GM23248 (cell line): ENCODE data around the gene GRB10. TPM values are rescaled to one million over a fixed set of nuclear protein-coding genes. Genes with fewer than 3 reads are reported as not detected.

Experiments used
- DNase-seq: peaks from one replicate; pipeline ENCODE4 v3.0.0-alpha.2; 2015
- H2AFZ ChIP-seq: fragments of 200-600 bp; sonication (generic); 2 replicates; pipeline ENCODE4 v1.6.1; 2016; ENCODE audit warnings: antibody characterized with exemption
- H3F3A ChIP-seq: fragments of 200-600 bp; sonication (generic); 2 replicates; pipeline ENCODE4 v1.6.1; 2016; ENCODE audit warnings: mild to moderate bottlenecking, antibody characterized with exemption, mixed run types; ENCODE audit not compliant: insufficient read depth
- H3K27ac ChIP-seq: fragments of 200-600 bp; sonication (generic); 2 replicates; pipeline ENCODE4 v1.5.1; 2016; ENCODE audit warnings: mild to moderate bottlenecking
- H3K27me3 ChIP-seq: fragments of 200-600 bp; sonication (generic); replicated peaks from 2 replicates; pipeline ENCODE4 v1.6.1; 2016; ENCODE audit warnings: mild to moderate bottlenecking; ENCODE audit not compliant: insufficient read depth
- H3K36me3 ChIP-seq: fragments of 200-600 bp; sonication (generic); 2 replicates; pipeline ENCODE4 v1.6.1; 2016; ENCODE audit warnings: low read depth, mild to moderate bottlenecking
- H3K4me1 ChIP-seq: fragments of 200-600 bp; sonication (generic); 2 replicates; pipeline ENCODE4 v1.6.1; 2016; ENCODE audit warnings: mild to moderate bottlenecking; ENCODE audit not compliant: insufficient read depth
- H3K4me2 ChIP-seq: fragments of 200-600 bp; sonication (generic); one replicate; pipeline ENCODE4 v1.6.1; 2016; ENCODE audit warnings: mild to moderate bottlenecking; ENCODE audit not compliant: unreplicated experiment
- H3K4me3 ChIP-seq: fragments of 200-600 bp; sonication (generic); 2 replicates; pipeline ENCODE4 v1.5.1; 2016; ENCODE audit warnings: mild to moderate bottlenecking
- H3K79me2 ChIP-seq: fragments of 200-600 bp; sonication (generic); 2 replicates; pipeline ENCODE4 v1.6.1; 2016; ENCODE audit warnings: mild to moderate bottlenecking; ENCODE audit not compliant: insufficient read depth
- H3K9ac ChIP-seq: fragments of 200-600 bp; sonication (generic); 2 replicates; pipeline ENCODE4 v1.6.1; 2016; ENCODE audit warnings: mild to moderate bottlenecking
- H3K9me2 ChIP-seq: fragments of 200-600 bp; sonication (generic); 2 replicates; pipeline ENCODE4 v1.6.1; 2016; ENCODE audit warnings: mixed run types, mild to moderate bottlenecking, moderate library complexity; ENCODE audit not compliant: insufficient read depth
- H3K9me3 ChIP-seq: fragments of 200-600 bp; sonication (generic); one replicate; pipeline ENCODE4 v1.6.1; 2017; ENCODE audit warnings: low read depth
- H4K20me1 ChIP-seq: fragments of 200-600 bp; sonication (generic); 2 replicates; pipeline ENCODE4 v1.6.0; 2016; ENCODE audit not compliant: insufficient read depth
- EZH2 ChIP-seq: fragments of 200-600 bp; sonication (generic); IDR thresholded peaks from 2 replicates; pipeline ENCODE4 v1.6.1; 2018; ENCODE audit warnings: antibody characterized with exemption, mild to moderate bottlenecking; ENCODE audit not compliant: insufficient read depth, poor library complexity, severe bottlenecking
- EZH2phosphoT487 ChIP-seq: fragments of 200-600 bp; sonication (generic); IDR thresholded peaks from 2 replicates; pipeline ENCODE4 v1.6.1; 2018; ENCODE audit warnings: antibody characterized with exemption, moderate library complexity, mild to moderate bottlenecking, low read depth; ENCODE audit not compliant: insufficient read depth
- WGBS, 2 experiments: methylation state at CpG; one replicate each; pipeline ENCODE4 v1.1.6; 2015 to 2017; ENCODE audit warnings: low lambda C conversion rate in 2 of 2, low coverage in 1 of 2; ENCODE audit errors: missing lambda C conversion rate in 2 of 2; 5-methylcytosine and 5-hydroxymethylcytosine counted together
- in situ Hi-C: fragments of 300-500 bp; cut with MboI; formaldehyde crosslinking; loops from 2 replicates; pipeline ENCODE4 v1.15.0; 2020
- polyA plus RNA-seq: library from polyadenylated mRNA; unstranded; fragments of >200 nt; fragmentation: Nextera tagmentation; extraction: Ambion mirVana; gene quantifications from 2 replicates; pipeline ENCODE4 v1.2.1, GENCODE V29; 2016
- total RNA-seq: library from RNA; depleted of rRNA; stranded (reverse); fragments of >200 nt; shearing (Covaris generic); gene quantifications from 2 replicates; pipeline ENCODE4 v1.2.3, GENCODE V29; 2014

The GRB10 gene
- total and polyA plus RNA-seq, 2 experiments from 2014 or later = 12.9 to 25.9 TPM

GRCh38 chr7:50681432-50682045 is 101.2 kb downstream of the GRB10 start:
- Histone ChIP-seq H3K9me3 (no peaks in the 10 kb centered on the region), H4K20me1 (peaks cover 5% of the 10 kb centered on the region; the same call in 1 of the 2 replicates)
- in situ Hi-C loops = no loop called here

GRCh38 chr7:50679218-50680007 is 103.3 kb downstream of the GRB10 start:
- Histone ChIP-seq H3K9ac (no peak overlapping the region), H3K4me1 (no peaks in the 10 kb centered on the region), H3K79me2 (peaks cover 51% of the 10 kb centered on the region), H3F3A (0 out of 2 replicates have a peak, but pooled peaks cover 6% of the 10 kb centered on the region), H3K9me2 (no peaks in the 10 kb centered on the region), H3K9me3 (no peaks in the 10 kb centered on the region), H3K27ac (no peak overlapping the region), H3K4me3 (no peak overlapping the region), H3K4me2 (no peak overlapping the region), H2AFZ (no peak overlapping the region), H3K36me3 (no peaks in the 10 kb centered on the region), H4K20me1 (peaks cover 5% of the 10 kb centered on the region; the same call in 1 of the 2 replicates), H3K27me3 (no peaks in the 10 kb centered on the region)
- DNase-seq = peak; percentile 52
- in situ Hi-C loops = no loop called here
- TF ChIP-seq EZH2 = no peak
- no peak for TF ChIP-seq EZH2phosphoT487
- WGBS, 2 experiments = 22 to 31% methylated on average over 7 of the region's 7 CpGs

More at GRCh38 chr7:50681432-50682045, 101.2 kb downstream of the GRB10 start:
- Histone ChIP-seq H3K4me1 (no peaks in the 10 kb centered on the region), H3K36me3 (no peaks in the 10 kb centered on the region), H3K9me2 (no peaks in the 10 kb centered on the region), H3K27ac (no peak overlapping the region), H3K4me3 (no peak overlapping the region), H3K4me2 (no peak overlapping the region), H2AFZ (no peak overlapping the region), H3K27me3 (no peaks in the 10 kb centered on the region), H3F3A (0 out of 2 replicates have a peak, but pooled peaks cover 6% of the 10 kb centered on the region), H3K9ac (no peak overlapping the region), H3K79me2 (peaks cover 59% of the 10 kb centered on the region)
- WGBS, 2 experiments = 81 to 88% methylated on average over 8 of the region's 8 CpGs
- DNase-seq = no peak
- TF ChIP-seq EZH2phosphoT487 (no peak), EZH2 (no peak)

GRCh38 chr7:50678586-50678985 is 104.1 kb downstream of the GRB10 start:
- Histone ChIP-seq H3K9me2 (no peaks in the 10 kb centered on the region), H3K79me2 (peaks cover 44% of the 10 kb centered on the region), H3K36me3 (peaks cover 3% of the 10 kb centered on the region; the same call in 1 of the 2 replicates), H4K20me1 (peaks cover 5% of the 10 kb centered on the region; the same call in 1 of the 2 replicates), H3K27ac (no peak overlapping the region), H3K4me3 (no peak overlapping the region), H3K4me2 (no peak overlapping the region), H2AFZ (no peak overlapping the region), H3K9me3 (no peaks in the 10 kb centered on the region), H3K9ac (no peak overlapping the region), H3F3A (0 out of 2 replicates have a peak, but pooled peaks cover 6% of the 10 kb centered on the region), H3K4me1 (no peaks in the 10 kb centered on the region), H3K27me3 (no peaks in the 10 kb centered on the region)
- WGBS, 2 experiments = 89 to 91% methylated on average over 7 of the region's 7 CpGs
- TF ChIP-seq EZH2 (no peak), EZH2phosphoT487 (no peak)
- in situ Hi-C loops = no loop called here
- no peak for DNase-seq

- Histone ChIP-seq H3K4me3 (no peak overlapping the region), H3K27ac (no peak overlapping the region), H3K9ac (no peak overlapping the region), H2AFZ (no peak overlapping the region), H4K20me1 (peaks cover 5% of the 10 kb centered on the region; the same call in 1 of the 2 replicates), H3K4me1 (no peaks in the 10 kb centered on the region), H3K36me3 (peaks cover 3% of the 10 kb centered on the region; the same call in 1 of the 2 replicates), H3K79me2 (peaks cover 36% of the 10 kb centered on the region), H3K27me3 (no peaks in the 10 kb centered on the region), H3K9me2 (no peaks in the 10 kb centered on the region), H3K4me2 (no peak overlapping the region), H3K9me3 (no peaks in the 10 kb centered on the region), H3F3A (0 out of 2 replicates have a peak, but pooled peaks cover 6% of the 10 kb centered on the region)
- TF ChIP-seq EZH2 = no peak
- no peak for TF ChIP-seq EZH2phosphoT487
- WGBS, 2 experiments = 67% methylated on average over 7 of the region's 7 CpGs
- no peak for DNase-seq
- in situ Hi-C loops = no loop called here
These were observed 105.1 kb downstream of the GRB10 start for GRCh38 chr7:50677638-50677996.
